ENCODE data around the gene TTLL8. TPM values are rescaled to one million over a fixed set of nuclear protein-coding genes. Genes with fewer than 3 reads are reported as not detected.
A peak's percentile ranks its signal among the peaks of the same experiment; 100 is the strongest.

Gene TTLL8
- total and polyA plus RNA-seq, 2 donors (not counting 3 experiments of a cell fraction or from before 2014, with no cell fraction given) = not detected

- dilution Hi-C loops (cut with MboI; ENCODE audit: extremely low pct_ligation_motif_present, low sequenced_read_pairs) (no loop called here), intact Hi-C loops (cut with micrococcal nuclease) (no loop called here)
- H3K79me2 ChIP-seq (ENCODE audit: control insufficient read depth, insufficient read depth, low read length) = no peaks in the 10 kb centered on the region
- H3K9me3 ChIP-seq (replicated peaks; ENCODE audit: control insufficient read depth, insufficient read depth, low read length) = no peaks in the 10 kb centered on the region
- no peaks in the 10 kb centered on the region for H3K4me1 ChIP-seq (ENCODE audit: control insufficient read depth, extremely low read depth, insufficient read depth, low read length)
- H3K9ac ChIP-seq (replicated peaks; ENCODE audit: extremely low read depth, insufficient read depth, low read length) = no peak overlapping the region
- H3K36me3 ChIP-seq (ENCODE audit: control insufficient read depth in 2 of 2, extremely low read depth in 1 of 2, insufficient read depth in 2 of 2, low read length in 2 of 2) = no peaks in the 10 kb centered on the region
- no peak for TF ChIP-seq MAX (IDR thresholded peaks at IDR 0.05; ENCODE audit: insufficient read depth, insufficient read length)
- TF ChIP-seq EZH2 (IDR thresholded peaks at IDR 0.05; ENCODE audit: borderline replicate concordance, low read depth, low read length, severe bottlenecking) = peak; percentile 12
- TF ChIP-seq MYC (IDR thresholded peaks at IDR 0.05; ENCODE audit: low read depth, low read length) = no peak
- TF ChIP-seq POLR2A (IDR thresholded peaks at IDR 0.05; ENCODE audit: low read depth, low read length) = no peak
- TF ChIP-seq GATA2 (IDR thresholded peaks at IDR 0.05; ENCODE audit: insufficient read depth, insufficient read length, low read depth, low read length) = no peak
- no peak for TF ChIP-seq FOS (IDR thresholded peaks at IDR 0.05; ENCODE audit: borderline replicate concordance, insufficient read depth, low read length)
- no peak for TF ChIP-seq POLR2AphosphoS5 (IDR thresholded peaks at IDR 0.05; ENCODE audit: insufficient read depth, low read depth, low read length)
- no peak for TF ChIP-seq JUN (IDR thresholded peaks at IDR 0.05; ENCODE audit: borderline replicate concordance, insufficient read depth, insufficient read length, low read depth)
- TF ChIP-seq CTCF (IDR thresholded peaks at IDR 0.05; ENCODE audit: extremely low read depth in 1 of 2, insufficient read depth in 1 of 2, low read depth in 1 of 2, low read length in 2 of 2) = no peak
- ChIA-PET POLR2A (no interaction called here), CTCF (interaction anchor here (1.6 kb wide), 1 partner anchor 14 kb away, joined by 5 read pairs; no protein-coding TSS in a partner anchor)
- H3K9me1 ChIP-seq (replicated peaks; ENCODE audit: control insufficient read depth, extremely low read depth, insufficient read depth, low read length) = no peaks in the 10 kb centered on the region
- FAIRE-seq = no peak
- no peak overlapping the region for H3K27ac ChIP-seq (ENCODE audit: insufficient read depth, low read depth, low read length)
- no peak overlapping the region for H3K4me2 ChIP-seq (ENCODE audit: insufficient read depth, low read length)
- no TSS peak for BruUV-seq (replicated peaks)
- H3K4me3 ChIP-seq (replicated peaks in 1 of 3; ENCODE audit: insufficient read depth in 1 of 3, low read depth in 1 of 3, low read length in 3 of 3) = no peak overlapping the region
- H3K27me3 ChIP-seq (ENCODE audit: control insufficient read depth in 2 of 2, insufficient read depth in 2 of 2, low read length in 2 of 2) = peaks cover 30 to 39% of the 10 kb centered on the region in 2 experiments
- no peak overlapping the region for H2AFZ ChIP-seq (ENCODE audit: low read depth, low read length)
- DNase-seq (ENCODE audit: low read depth, low spot score) = no peak
- H4K20me1 ChIP-seq (replicated peaks; ENCODE audit: control insufficient read depth, extremely low read depth, insufficient read depth, low read length) = no peaks in the 10 kb centered on the region
Observed at GRCh38 chr22:50016308-50016987, 41.6 kb downstream of the TTLL8 start.
